OCI-LY3 (cell line): ENCODE results near the gene SLC19A2.

ENCODE experiments used
- H2AFZ ChIP-seq: fragments of 200-600, 300-600 bp; shearing (Covaris generic); 2 replicates; pipeline ENCODE4 v1.6.0; 2014; ENCODE audit warnings: antibody characterized with exemption, low read depth, low read length
- H3K27ac ChIP-seq: fragments of 200-600, 300-600 bp; sonication (generic); 2 replicates; pipeline ENCODE4 v1.5.1; 2014; ENCODE audit warnings: mild to moderate bottlenecking, low read length, moderate library complexity, mixed read lengths
- H3K27me3 ChIP-seq: fragments of 200-600, 300-600 bp; sonication (generic); 2 replicates; pipeline ENCODE4 v1.6.1; 2014; ENCODE audit warnings: low read depth, low read length, mixed read lengths
- H3K36me3 ChIP-seq: fragments of 200-600, 300-600 bp; sonication (generic); replicated peaks from 2 replicates; pipeline ENCODE3; 2014; ENCODE audit warnings: low read depth, low read length, mixed read lengths
- H3K4me1 ChIP-seq: fragments of 300-600, 200-600 bp; sonication (generic); 2 replicates; pipeline ENCODE4 v1.6.1; 2014; ENCODE audit warnings: low read length, mixed read lengths
- H3K4me2 ChIP-seq: fragments of 200-600, 300-600 bp; sonication (generic); 2 replicates; pipeline ENCODE4 v1.6.1; 2014; ENCODE audit warnings: low read length, mixed read lengths
- H3K4me3 ChIP-seq: fragments of 300-600, 200-600 bp; sonication (generic); 2 replicates; pipeline ENCODE4 v1.5.1; 2014; ENCODE audit warnings: antibody characterized with exemption, mild to moderate bottlenecking, low read length, moderate library complexity
- H3K79me2 ChIP-seq: fragments of 300-600, 200-600 bp; shearing (Covaris generic); 2 replicates; pipeline ENCODE4 v1.6.1; 2014; ENCODE audit warnings: mild to moderate bottlenecking, low read length, mixed read lengths
- H3K9ac ChIP-seq: fragments of 300-600, 200-600 bp; shearing (Covaris generic); 2 replicates; pipeline ENCODE4 v1.6.0; 2014; ENCODE audit warnings: mild to moderate bottlenecking, low read length, moderate library complexity
- H3K9me3 ChIP-seq: fragments of 200-600, 300-600 bp; shearing (Covaris generic); 2 replicates; pipeline ENCODE4 v1.6.1; 2014; ENCODE audit warnings: low read length, mixed read lengths; ENCODE audit not compliant: insufficient read depth
- H4K20me1 ChIP-seq: fragments of 200-600, 300-600 bp; sonication (generic); 2 replicates; pipeline ENCODE4 v1.6.1; 2016; ENCODE audit warnings: low read length, mixed read lengths; ENCODE audit not compliant: insufficient read depth
- CTCF ChIP-seq: fragments of 200-600, 300-600 bp; sonication (generic); IDR thresholded peaks from 2 replicates; pipeline ENCODE4 v1.5.1; 2014; ENCODE audit warnings: antibody characterized with exemption, low read length, low read depth
- EZH2phosphoT487 ChIP-seq: fragments of 200-600 bp; shearing (Covaris generic); IDR thresholded peaks from 2 replicates; pipeline ENCODE4 v1.6.1; 2018; ENCODE audit warnings: antibody characterized with exemption, mixed run types, low read depth

The SLC19A2 gene

GRCh38 chr1:169495046-169495775 lies 9.5 kb upstream of the SLC19A2 start:
- TF ChIP-seq CTCF (no peak), EZH2phosphoT487 (no peak)
- no peak overlapping the region for H3K9ac ChIP-seq
- peaks cover 19% of the 10 kb centered on the region for H3K36me3 ChIP-seq
- H3K4me3 ChIP-seq: no peak overlapping the region
- no peaks in the 10 kb centered on the region for H3K9me3 ChIP-seq
- no peaks in the 10 kb centered on the region for H3K79me2 ChIP-seq
- H3K27me3 ChIP-seq: no peaks in the 10 kb centered on the region
- H3K27ac ChIP-seq: no peak overlapping the region
- peaks cover 34% of the 10 kb centered on the region for H3K4me1 ChIP-seq
- H2AFZ ChIP-seq: no peak overlapping the region
- no peak overlapping the region for H3K4me2 ChIP-seq
- H4K20me1 ChIP-seq: no peaks in the 10 kb centered on the region

GRCh38 chr1:169494343-169494742 lies 8.6 kb upstream of the SLC19A2 start:
- Histone ChIP-seq H2AFZ (no peak overlapping the region), H3K27ac (no peak overlapping the region), H3K4me1 (peaks cover 34% of the 10 kb centered on the region), H3K36me3 (peaks cover 14% of the 10 kb centered on the region), H3K4me3 (no peak overlapping the region), H3K9ac (no peak overlapping the region), H3K4me2 (no peak overlapping the region), H4K20me1 (no peaks in the 10 kb centered on the region), H3K9me3 (no peaks in the 10 kb centered on the region), H3K79me2 (no peaks in the 10 kb centered on the region), H3K27me3 (no peaks in the 10 kb centered on the region)
- TF ChIP-seq CTCF: no peak

- Histone ChIP-seq H3K9me3 (no peaks in the 10 kb centered on the region), H3K4me1 (peaks cover 34% of the 10 kb centered on the region)
- TF ChIP-seq EZH2phosphoT487 (no peak), CTCF (no peak)
Measured at GRCh38 chr1:169493251-169493650, 7.5 kb upstream of the SLC19A2 start.

GRCh38 chr1:169491845-169492281 lies 6.1 kb upstream of the SLC19A2 start:
- peak overlapping the region; percentile 46 for H3K27ac ChIP-seq
- no peak overlapping the region for H3K9ac ChIP-seq
- peak overlapping the region; percentile 36 for H3K4me2 ChIP-seq
- H3K4me3 ChIP-seq: peak overlapping the region; percentile 1; the same call in 1 of the 2 replicates
- H3K36me3 ChIP-seq: no peaks in the 10 kb centered on the region
- peaks cover 2% of the 10 kb centered on the region for H3K79me2 ChIP-seq
- 0 out of 2 replicates have a peak overlapping the region, but pooled peaks have one; percentile 16 for H2AFZ ChIP-seq
- H3K27me3 ChIP-seq: no peaks in the 10 kb centered on the region
- H4K20me1 ChIP-seq: no peaks in the 10 kb centered on the region
- peaks cover 41% of the 10 kb centered on the region for H3K4me1 ChIP-seq
- no peaks in the 10 kb centered on the region for H3K9me3 ChIP-seq
- TF ChIP-seq CTCF (no peak), EZH2phosphoT487 (no peak)

More at GRCh38 chr1:169493251-169493650, 7.5 kb upstream of the SLC19A2 start:
- no peak overlapping the region for H2AFZ ChIP-seq
- H4K20me1 ChIP-seq: no peaks in the 10 kb centered on the region
- no peaks in the 10 kb centered on the region for H3K79me2 ChIP-seq
- no peak overlapping the region for H3K4me2 ChIP-seq
- H3K27ac ChIP-seq: no peak overlapping the region
- H3K27me3 ChIP-seq: no peaks in the 10 kb centered on the region
- H3K4me3 ChIP-seq: no peak overlapping the region
- H3K36me3 ChIP-seq: peaks cover 5% of the 10 kb centered on the region
- no peak overlapping the region for H3K9ac ChIP-seq
